ENCODE results near the gene SLC12A5.
"Not testable (repeated sequence)": the region's sequence is repeated elsewhere in the genome, so short reads cannot be mapped to it uniquely, and the experiment has no call there.

Gene SLC12A5

DNA sequence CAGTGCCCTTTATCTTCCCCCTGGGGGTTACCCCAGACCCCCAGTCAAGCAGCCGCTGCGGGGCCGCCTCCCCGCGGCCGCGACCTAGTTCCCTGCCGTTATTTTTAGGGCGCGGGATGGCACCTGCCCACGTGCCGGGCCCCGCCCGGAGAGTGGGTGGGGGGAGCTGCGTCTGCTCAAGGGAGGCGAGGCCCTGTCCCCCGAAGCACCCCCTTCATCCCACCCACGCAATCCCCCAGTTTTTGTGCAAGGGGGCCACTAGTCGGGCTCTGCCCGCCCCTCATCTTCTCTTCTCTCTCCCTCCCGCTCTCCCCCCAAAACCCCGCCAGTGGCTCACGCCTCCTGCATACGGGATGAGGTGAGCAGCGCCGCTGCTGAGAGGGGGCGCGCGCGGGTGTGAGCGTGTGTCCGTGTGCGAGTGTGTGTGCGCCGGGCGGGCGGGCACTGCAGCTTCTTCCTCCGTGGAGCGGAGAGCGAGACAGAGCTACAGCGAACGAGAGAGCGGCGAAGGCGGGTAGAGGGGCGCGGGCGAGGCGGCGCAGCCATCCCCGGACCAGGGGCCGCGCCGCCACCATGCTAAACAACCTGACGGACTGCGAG is at the start of gene SLC12A5:
TSS of gene SLC12A5 (plus strand) at position 444 of the 600 bp plus-strand sequence. CDS start at position 574, 130 bp downstream.
- Mint-ChIP-seq H3K27me3 (peaks cover 44% of the 10 kb centered on the region), H3K27ac (no peak within 1 kb of the TSS), H3K4me3 (no peak within 1 kb of the TSS), H3K9me3 (no peaks in the 10 kb centered on the region), H3K4me1 (ENCODE audit: low read depth) (no peaks in the 10 kb centered on the region), H3K36me3 (ENCODE audit: low read depth) (no peaks in the 10 kb centered on the region)

DNA sequence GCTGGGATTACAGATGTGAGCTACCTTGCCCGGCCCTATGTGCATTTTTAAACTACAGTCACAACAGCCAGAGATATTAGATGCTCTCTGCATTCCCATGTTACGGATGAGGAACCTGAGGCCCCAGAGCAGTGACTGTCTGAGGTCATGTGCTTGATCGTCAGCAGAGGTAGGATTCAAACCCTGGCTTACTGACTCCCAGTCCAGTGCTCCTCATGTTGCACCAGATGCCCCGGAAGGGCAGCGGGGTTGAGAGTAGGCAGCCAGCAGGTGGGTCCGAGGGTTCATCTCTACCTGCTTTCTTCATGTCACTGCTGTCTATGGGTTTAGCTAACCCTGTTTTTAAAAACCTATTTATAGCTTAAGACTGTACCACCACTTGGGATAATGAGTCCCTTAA is 47.8 kb upstream of the SLC12A5 start:
- Mint-ChIP-seq H3K4me3 (no peak overlapping the region), H3K27ac (no peak overlapping the region), H3K4me1 (ENCODE audit: low read depth) (no peaks in the 10 kb centered on the region), H3K27me3 (peaks cover 6% of the 10 kb centered on the region), H3K36me3 (ENCODE audit: low read depth) (no peaks in the 10 kb centered on the region), H3K9me3 (no peaks in the 10 kb centered on the region)

DNA sequence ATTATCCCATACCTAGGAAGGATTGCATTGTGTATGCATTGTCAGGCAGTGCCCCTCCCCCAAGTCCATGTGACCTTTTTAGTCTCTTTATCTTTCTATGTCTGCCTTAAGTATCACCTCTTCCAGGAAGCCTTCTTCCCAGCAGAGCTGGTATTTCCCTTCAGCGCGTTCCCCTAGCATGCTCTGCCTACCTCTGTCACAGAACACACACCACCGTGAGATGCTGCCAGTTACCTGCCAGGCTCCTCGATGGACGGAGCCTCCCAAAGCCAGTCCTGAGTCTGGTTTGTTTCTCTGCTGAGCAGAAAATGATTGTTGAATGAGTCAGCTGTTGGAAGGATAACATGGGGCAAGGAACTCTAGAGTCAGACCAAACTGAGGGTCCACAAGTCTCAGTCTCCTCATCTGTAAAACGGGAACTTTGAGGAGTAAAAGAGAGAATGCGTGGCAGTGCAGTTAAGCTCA is 45.7 kb upstream of the SLC12A5 start:
- H3K9me3 Mint-ChIP-seq = no peaks in the 10 kb centered on the region
- H3K4me1 Mint-ChIP-seq (ENCODE audit: low read depth) = no peaks in the 10 kb centered on the region
- no peak overlapping the region for H3K27ac Mint-ChIP-seq
- no peak overlapping the region for H3K4me3 Mint-ChIP-seq
- H3K27me3 Mint-ChIP-seq = peaks cover 4% of the 10 kb centered on the region
- no peaks in the 10 kb centered on the region for H3K36me3 Mint-ChIP-seq (ENCODE audit: low read depth)

DNA sequence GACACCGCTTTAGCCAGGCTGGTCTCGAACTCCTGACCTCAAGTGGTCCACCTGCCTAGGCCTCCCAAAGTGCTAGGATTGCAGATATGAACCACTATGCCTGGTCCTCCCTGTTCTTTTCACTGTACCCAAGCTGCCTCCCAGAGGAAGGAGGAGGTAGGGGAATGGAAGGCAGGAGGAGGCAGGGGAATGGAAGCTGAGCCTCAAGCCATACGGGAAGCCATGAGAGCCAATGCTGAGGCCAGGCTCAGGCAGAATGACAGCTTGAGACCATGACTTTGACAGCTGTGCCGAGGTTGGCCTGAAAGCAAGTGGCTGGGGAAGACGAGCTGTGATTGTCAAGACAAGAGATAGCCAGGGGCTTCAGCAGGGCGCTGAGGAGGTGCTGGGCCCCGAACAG is 43.4 kb upstream of the SLC12A5 start:
- Mint-ChIP-seq H3K4me3 (no peak overlapping the region), H3K27me3 (peaks cover 4% of the 10 kb centered on the region), H3K9me3 (no peaks in the 10 kb centered on the region)

DNA sequence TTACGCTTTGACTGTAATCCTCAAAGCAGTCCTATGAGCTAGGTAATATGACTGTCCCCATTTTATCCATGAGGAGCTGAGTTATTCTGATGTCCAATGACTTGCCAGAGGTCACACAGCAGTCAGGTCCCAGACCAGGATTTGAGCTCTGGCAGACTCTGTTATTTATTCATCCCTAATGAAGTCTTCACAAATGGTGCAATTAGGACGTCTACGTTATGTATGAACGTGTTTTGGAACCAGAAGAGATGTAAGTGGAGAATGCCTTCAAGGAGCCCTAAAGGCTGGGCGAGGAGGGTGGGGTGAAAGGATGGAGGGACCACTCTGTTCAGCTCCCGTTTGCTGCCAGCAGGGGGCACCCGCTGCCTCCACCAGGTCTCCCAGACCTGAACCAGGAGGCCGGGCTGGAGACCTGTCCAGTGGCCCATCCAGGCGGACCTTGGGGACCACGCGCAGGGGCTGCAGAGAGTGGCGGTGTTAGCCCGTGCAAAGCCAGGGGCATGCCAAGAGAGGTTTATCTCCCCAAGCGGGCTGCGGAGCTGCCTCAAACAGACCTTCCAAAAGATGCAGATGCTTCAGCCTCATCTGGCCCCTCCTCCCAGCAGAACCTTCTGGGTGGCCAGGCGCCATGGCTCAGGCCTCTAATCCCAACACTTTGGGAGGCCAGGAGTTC is 41.8 kb upstream of the SLC12A5 start:
- Mint-ChIP-seq H3K27me3 (peaks cover 4% of the 10 kb centered on the region), H3K27ac (no peak overlapping the region), H3K36me3 (ENCODE audit: low read depth) (no peaks in the 10 kb centered on the region), H3K4me3 (no peak overlapping the region), H3K4me1 (ENCODE audit: low read depth) (no peaks in the 10 kb centered on the region), H3K9me3 (no peaks in the 10 kb centered on the region)

More for the DNA sequence above, 43.4 kb upstream of the SLC12A5 start:
- H3K4me1 Mint-ChIP-seq (ENCODE audit: low read depth) = no peaks in the 10 kb centered on the region
- H3K36me3 Mint-ChIP-seq (ENCODE audit: low read depth) = no peaks in the 10 kb centered on the region
- H3K27ac Mint-ChIP-seq = no peak overlapping the region

DNA sequence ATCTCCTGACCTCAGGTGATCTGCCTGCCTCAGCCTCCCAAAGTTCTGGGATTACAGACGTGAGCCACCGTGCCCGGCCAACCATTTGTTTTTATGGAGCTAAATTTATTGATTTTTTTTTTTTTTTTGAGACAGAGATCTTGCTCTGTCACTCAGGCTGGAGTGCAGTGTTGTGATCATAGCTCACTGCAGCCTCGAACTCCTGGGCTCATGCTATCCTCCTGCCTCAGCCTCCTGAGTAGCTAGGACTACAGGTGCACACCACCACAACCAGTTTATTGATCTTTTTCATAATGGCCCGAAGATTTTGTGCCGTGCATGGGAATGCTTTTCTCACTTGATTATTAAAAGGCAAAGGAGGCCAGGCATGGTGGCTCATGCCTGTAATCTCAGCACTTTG is 40.2 kb upstream of the SLC12A5 start:
- not testable (repeated sequence) for H3K9me3 Mint-ChIP-seq; H3K4me1 Mint-ChIP-seq (ENCODE audit: low read depth); H3K4me3 Mint-ChIP-seq; H3K36me3 Mint-ChIP-seq (ENCODE audit: low read depth); H3K27ac Mint-ChIP-seq; H3K27me3 Mint-ChIP-seq

DNA sequence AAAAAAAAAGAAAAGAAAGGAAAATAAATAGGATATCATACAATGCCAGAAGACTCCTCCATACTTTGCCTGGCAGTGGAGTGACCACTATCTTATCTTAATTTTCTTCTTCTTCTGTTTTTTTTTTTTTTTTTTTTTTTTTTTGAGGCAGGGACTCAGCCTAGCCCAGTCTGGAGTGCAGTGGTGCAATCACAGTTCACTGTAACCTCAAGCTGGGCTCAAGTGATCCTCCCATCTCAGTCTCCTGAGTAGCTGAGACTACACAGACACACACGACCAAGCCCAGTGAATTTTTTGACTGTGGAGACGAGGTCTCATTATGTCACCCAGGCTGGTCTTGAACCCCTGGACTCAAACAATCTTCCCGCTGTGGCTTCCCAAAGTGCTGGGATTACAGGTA is 37.4 kb upstream of the SLC12A5 start:
- peaks cover 4% of the 10 kb centered on the region for H3K27me3 Mint-ChIP-seq
- H3K4me3 Mint-ChIP-seq = no peak overlapping the region
- H3K9me3 Mint-ChIP-seq = no peaks in the 10 kb centered on the region

DNA sequence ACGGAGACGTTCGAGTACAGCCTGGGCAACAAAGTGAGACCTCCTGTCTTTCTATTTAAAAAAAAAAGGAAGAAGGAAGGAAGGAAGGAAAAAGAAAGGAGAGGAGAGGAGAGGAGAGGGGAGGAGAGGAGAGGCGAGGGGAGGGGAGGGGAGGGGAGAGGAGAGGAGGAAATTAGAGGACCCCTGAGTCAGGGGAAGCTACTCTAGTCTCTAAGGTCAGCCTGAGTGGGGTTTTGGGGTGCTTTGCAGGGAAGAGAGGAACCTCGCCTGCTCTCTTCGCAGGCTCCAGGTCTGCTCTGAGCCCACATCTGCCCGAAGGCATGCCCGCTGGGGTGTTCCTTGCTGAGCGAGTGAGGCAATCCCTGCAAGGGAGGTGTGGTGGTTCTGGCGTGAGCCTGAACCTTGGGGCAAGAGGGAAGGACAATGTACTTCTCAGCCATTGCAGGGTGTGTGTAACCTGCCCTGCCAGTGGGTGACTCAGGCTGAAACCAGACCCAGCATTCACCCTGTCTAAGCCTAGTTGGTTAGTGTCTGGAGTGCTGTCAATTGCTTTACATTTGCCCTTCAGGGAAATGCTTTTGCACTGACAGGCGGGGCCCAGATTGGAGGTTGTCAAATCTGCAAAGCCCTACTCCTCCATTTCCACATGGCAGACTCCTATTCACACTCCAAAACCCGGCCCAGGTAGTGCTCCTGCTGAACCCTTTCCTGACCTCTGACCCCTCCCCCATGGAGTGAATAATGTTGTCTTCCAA is 35.6 kb upstream of the SLC12A5 start:
- H3K9me3 Mint-ChIP-seq = no peaks in the 10 kb centered on the region
- H3K4me1 Mint-ChIP-seq (ENCODE audit: low read depth) = peaks cover 22% of the 10 kb centered on the region
- peaks cover 8% of the 10 kb centered on the region for H3K27me3 Mint-ChIP-seq
- no peak overlapping the region for H3K27ac Mint-ChIP-seq
- H3K4me3 Mint-ChIP-seq = no peak overlapping the region
- H3K36me3 Mint-ChIP-seq (ENCODE audit: low read depth) = no peaks in the 10 kb centered on the region

More for the DNA sequence above, 37.4 kb upstream of the SLC12A5 start:
- no peak overlapping the region for H3K27ac Mint-ChIP-seq
- no peaks in the 10 kb centered on the region for H3K36me3 Mint-ChIP-seq (ENCODE audit: low read depth)
- H3K4me1 Mint-ChIP-seq (ENCODE audit: low read depth) = peaks cover 11% of the 10 kb centered on the region

DNA sequence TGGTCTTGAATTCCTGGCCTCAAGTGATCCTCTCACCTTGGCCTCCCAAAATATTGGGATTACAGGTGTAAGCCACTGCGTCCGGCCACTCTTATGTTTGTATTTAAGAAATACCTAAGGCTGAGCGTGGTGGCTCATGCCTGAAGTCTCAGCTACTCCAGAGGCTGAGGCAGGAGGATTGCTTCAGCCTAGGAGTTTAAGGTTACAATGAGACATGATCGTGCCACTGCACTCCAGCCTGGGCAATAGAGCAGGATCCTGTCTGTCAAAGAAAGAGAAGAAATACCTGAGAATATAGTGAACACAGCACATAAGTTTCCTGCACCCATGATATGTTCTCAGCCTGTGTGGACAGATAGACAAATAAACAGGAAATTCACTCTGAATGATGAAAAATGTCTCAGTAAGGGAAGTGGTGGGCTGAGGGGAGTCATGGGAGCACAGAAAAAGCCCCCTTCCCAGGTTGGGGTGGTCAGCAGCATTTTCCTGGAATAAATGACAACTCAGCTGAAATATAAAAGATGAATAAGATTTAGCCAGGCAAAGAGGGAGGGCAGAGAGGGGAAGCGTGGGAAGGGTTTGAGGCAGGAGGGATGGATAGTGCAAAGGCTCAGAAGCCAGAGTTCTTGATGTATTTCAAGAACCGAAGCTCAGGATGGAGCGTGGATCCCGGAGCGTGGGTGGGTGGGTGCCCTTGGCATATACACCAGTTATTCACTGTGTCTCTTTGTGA is 34.1 kb upstream of the SLC12A5 start:
- Mint-ChIP-seq H3K9me3 (no peaks in the 10 kb centered on the region), H3K4me1 (ENCODE audit: low read depth) (peaks cover 37% of the 10 kb centered on the region), H3K4me3 (no peak overlapping the region), H3K27me3 (peaks cover 8% of the 10 kb centered on the region), H3K36me3 (ENCODE audit: low read depth) (no peaks in the 10 kb centered on the region), H3K27ac (no peak overlapping the region)

DNA sequence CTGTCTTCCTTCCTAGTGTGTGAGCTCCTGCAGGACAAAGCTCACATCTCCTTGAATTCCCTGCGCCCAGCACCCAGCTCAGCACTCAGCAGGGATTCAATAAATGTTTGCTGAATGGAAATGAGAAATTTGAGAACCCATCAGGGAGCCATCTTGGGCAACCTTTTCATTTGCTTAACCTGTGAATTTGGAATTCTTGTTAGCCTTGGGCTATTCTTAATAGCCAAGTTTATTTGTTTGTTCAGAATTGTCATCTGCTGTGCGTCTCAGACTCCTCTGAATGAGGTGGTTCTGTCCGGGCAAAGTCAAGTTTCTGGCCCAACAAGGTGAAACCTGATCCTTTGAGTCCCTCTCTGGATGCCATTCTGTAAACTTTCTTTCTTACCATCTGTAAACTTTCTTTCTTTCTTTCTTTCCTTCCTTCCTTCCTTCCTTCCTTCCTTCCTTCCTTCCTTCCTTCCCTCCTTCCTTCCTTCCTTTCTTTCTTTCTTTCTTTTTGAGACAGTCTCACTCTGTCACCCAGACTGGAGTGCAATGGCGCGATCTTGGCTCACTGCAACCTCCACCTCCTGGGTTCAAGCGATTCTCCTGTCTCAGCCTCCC is 33.4 kb upstream of the SLC12A5 start:
- H3K4me1 Mint-ChIP-seq (ENCODE audit: low read depth) = peaks cover 44% of the 10 kb centered on the region
- H3K9me3 Mint-ChIP-seq; H3K27me3 Mint-ChIP-seq; H3K27ac Mint-ChIP-seq; H3K4me3 Mint-ChIP-seq; H3K36me3 Mint-ChIP-seq (ENCODE audit: low read depth): not testable (repeated sequence)

DNA sequence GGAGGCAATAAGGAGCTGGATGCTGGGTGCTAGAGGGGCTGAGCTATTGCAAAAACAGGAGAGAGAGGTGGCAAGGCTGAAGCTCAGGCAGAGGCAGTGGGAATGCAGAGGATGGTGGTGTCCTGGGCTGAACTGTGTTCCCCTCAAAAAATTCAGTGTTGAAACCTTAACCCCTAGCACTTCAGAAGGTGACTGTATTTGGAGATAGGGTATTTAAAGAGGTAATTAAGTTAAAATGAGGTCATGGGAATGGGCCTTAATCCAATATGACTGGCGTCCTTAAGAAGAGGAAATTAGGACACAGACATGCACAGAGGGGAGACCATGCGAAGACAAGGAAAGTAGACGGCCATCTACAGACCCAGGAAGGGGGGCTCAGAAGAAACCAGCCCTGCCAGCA is 31.8 kb upstream of the SLC12A5 start:
- H3K4me1 Mint-ChIP-seq (ENCODE audit: low read depth) = peaks cover 57% of the 10 kb centered on the region
- H3K27me3 Mint-ChIP-seq = peaks cover 8% of the 10 kb centered on the region
- H3K36me3 Mint-ChIP-seq (ENCODE audit: low read depth) = no peaks in the 10 kb centered on the region
- no peak overlapping the region for H3K27ac Mint-ChIP-seq
- no peaks in the 10 kb centered on the region for H3K9me3 Mint-ChIP-seq
- no peak overlapping the region for H3K4me3 Mint-ChIP-seq

DNA sequence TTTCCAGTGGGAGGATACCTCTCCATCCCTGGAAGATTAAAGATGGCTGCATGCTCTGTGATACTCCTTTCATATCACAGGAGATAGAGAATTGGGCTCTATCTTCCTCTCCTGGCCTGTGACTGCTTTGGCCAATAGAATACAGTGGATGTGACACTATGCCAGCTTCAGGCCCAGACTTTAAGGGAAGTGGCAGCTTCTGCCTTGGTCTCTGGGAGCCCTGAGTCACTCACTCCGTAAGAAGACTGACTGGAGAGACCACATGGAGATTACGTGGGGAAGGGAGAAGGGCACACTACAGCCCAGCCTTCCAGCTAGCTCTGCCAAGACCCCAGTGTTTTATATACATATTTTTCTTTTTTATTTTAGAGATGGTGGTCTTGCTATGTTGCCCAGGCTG is 30.7 kb upstream of the SLC12A5 start:
- no peaks in the 10 kb centered on the region for H3K36me3 Mint-ChIP-seq (ENCODE audit: low read depth)
- H3K4me3 Mint-ChIP-seq = no peak overlapping the region
- no peaks in the 10 kb centered on the region for H3K9me3 Mint-ChIP-seq
- H3K27me3 Mint-ChIP-seq = peaks cover 8% of the 10 kb centered on the region
- H3K27ac Mint-ChIP-seq = peak overlapping the region; percentile 75
- H3K4me1 Mint-ChIP-seq (ENCODE audit: low read depth) = peaks cover 60% of the 10 kb centered on the region

DNA sequence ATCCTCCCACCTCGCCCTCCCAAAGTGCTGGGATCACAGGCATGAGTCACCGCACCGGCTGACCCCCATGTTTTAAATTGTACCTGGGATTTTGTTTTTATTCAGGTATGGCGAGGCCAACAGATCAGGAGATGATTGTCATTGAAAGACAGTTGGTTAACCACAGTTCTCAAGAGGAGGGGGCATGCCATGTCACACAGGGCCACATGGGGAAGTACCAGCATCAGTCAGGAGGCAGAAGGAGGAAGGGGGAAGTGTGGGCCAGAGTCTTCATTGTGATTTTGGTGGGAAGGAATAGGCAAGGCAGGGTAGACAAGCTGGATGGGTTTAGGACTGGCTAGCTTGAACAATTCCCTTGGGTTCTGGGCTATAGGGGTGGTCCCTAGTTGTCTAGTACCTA is 30.3 kb upstream of the SLC12A5 start:
- no peaks in the 10 kb centered on the region for H3K36me3 Mint-ChIP-seq (ENCODE audit: low read depth)
- H3K4me3 Mint-ChIP-seq = peak overlapping the region; percentile 37
- peak overlapping the region; percentile 75 for H3K27ac Mint-ChIP-seq
- peaks cover 11% of the 10 kb centered on the region for H3K27me3 Mint-ChIP-seq
- H3K4me1 Mint-ChIP-seq (ENCODE audit: low read depth) = peaks cover 62% of the 10 kb centered on the region
- H3K9me3 Mint-ChIP-seq = no peaks in the 10 kb centered on the region

DNA sequence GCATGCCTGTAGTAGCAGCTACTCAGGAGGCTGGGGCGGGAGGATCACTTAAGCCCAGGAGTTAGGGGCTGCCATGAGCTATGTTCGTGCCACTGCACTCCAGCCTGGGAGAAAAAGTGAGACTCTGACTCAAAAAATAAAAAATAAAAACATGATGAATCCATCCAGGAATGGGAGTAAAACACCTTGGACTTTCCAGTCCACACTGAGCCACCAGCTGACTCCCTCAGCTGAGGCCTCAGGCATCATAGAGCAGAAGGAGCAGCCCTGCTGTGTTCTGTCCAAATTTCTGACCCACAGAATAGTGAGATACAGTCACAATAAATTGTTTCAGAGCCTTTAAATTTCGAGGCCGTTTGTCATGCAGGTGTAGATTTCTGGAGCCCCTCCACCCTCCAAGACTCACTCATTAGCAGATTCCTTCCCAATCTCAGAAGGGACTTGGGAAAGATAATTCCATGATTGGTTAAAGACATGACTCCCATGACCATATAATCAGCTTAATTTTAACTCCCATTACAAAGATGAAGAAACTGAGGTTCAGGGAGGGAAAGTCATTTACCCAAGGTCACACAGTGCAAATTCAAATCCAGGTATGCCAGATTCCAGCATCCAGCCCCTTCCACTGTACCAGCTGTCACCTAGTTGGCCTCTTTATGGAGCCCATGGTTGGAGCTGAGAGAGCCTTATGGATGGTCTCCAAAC is 29.3 kb upstream of the SLC12A5 start:
- H3K4me3 Mint-ChIP-seq = no peak overlapping the region
- peaks cover 11% of the 10 kb centered on the region for H3K27me3 Mint-ChIP-seq
- no peaks in the 10 kb centered on the region for H3K36me3 Mint-ChIP-seq (ENCODE audit: low read depth)
- no peak overlapping the region for H3K27ac Mint-ChIP-seq
- no peaks in the 10 kb centered on the region for H3K9me3 Mint-ChIP-seq
- H3K4me1 Mint-ChIP-seq (ENCODE audit: low read depth) = peaks cover 70% of the 10 kb centered on the region

Data from stimulated activated naive CD8-positive, alpha-beta T cell treated with anti-CD3 and anti-CD28 coated beads, Interleukin-15, Interleukin-2, amounts not matched to agents 100 ng/mL and 50 ng/mL, for 24 hours (primary cell).